HG03521 (cell line): Measurements from ENCODE around the gene SEMA4G.

Source experiments
- ATAC-seq: cut with Tn5 transposase; IDR thresholded peaks from one replicate; pipeline ENCODE4 v1.9.1; 2021; ENCODE audit warnings: mild to moderate bottlenecking, moderate library complexity; ENCODE audit not compliant: unreplicated experiment

The SEMA4G gene

GRCh38 chr10:100986623-100986951, 17.3 kb downstream of the SEMA4G start:
- ATAC-seq: no peak

- peak; percentile 83 for ATAC-seq
Measured at GRCh38 chr10:100986952-100987684, 17.8 kb downstream of the SEMA4G start, which contains the start of the genes MRPL43 and TWNK. Gene MRPL43, minus strand, starts transcription at chr10:100987497. Its CDS starts 54 bp downstream, at chr10:100987443. Gene TWNK, plus strand, starts transcription at chr10:100987543. Its CDS starts 668 bp downstream, at chr10:100988211.

DNA sequence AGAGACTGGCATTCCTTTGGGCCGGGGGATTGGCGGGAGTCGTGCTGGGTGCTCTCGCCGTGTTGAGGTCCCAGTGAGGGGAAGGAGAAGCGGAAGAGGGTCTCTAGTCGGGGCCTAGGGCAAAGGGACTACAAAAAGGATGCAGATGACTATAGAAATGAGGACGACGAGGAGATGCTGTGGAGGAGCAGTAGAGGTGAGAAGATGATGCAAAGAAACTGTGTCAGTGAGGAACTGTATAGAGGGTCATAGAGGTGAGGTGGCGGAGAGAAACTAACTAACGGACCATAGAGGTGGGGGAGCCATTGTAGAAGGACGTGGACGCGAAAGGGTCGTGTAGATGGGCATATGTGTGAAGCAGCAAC, 18.4 kb downstream of the SEMA4G start:
- ATAC-seq: no peak

- ATAC-seq: no peak
Measured at GRCh38 chr10:100988166-100988565, 18.9 kb downstream of the SEMA4G start.

DNA sequence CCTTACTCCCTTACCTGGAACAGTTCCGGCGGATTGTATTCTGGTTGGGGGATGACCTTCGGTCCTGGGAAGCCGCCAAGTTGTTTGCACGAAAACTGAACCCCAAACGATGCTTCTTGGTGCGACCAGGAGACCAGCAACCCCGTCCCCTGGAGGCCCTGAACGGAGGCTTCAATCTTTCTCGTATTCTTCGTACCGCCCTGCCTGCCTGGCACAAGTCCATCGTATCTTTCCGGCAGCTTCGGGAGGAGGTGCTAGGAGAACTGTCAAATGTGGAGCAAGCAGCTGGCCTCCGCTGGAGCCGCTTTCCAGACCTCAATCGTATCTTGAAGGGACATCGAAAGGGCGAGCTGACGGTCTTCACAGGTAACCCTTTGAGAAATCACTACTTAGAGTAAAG, 19.8 kb downstream of the SEMA4G start:
- no peak for ATAC-seq

DNA sequence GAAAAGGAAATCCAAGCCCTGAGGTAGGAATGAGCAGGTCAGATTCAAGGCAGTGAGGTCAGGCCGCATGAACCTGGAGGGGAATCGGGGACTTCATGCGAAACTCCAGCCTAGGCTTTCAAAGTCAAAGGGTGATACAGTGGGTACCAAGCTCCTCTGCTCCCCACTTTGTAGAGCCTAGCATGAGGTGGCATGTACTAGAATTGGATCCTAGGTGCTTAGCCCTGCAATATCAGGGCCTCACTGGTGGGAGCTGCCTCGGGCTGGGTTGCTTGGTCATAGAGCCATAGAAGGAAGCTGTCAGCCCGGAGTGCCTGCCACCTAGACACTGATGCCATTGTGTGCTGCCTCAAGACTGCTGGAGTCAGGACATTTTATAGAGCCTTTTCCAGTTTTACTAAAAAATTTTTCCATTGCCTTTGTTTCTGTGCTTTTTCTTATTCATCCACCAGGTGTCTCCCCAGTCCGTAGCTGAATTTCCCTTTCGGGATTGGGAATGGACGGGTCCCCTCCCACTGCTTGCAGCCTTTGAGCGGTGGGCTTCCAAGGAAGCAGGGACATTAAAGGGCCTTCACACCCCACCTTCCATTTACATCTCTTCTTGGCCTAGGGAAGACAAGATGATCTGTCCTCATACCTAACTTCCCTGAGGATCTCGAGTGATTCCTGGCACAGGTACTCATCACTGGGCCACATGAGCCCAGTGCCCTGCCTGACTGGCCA, 24.8 kb downstream of the SEMA4G start:
- no peak for ATAC-seq

DNA sequence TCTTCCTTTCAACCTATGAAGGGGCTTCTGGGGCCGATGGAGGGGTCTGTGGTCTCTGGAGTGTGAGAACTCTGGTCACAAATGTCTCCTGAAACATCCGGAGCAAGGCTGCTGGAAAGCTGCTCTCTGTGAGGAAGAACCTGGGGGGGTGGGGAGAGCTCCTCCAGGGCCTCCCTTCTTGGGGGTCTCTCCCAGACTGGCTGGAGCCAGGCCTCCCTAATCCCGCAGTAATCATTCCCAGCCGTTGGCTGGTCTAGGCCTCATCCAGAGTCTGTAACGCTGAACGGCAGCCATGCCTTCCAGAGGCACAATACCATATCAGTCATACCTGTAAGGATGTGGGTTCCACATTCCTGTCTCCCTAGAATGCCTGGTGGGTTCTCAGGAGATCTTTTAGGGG, 25.9 kb downstream of the SEMA4G start:
- no peak for ATAC-seq

GRCh38 chr10:100996678-100997359, 27.5 kb downstream of the SEMA4G start:
- ATAC-seq: no peak

- peak; percentile 35 for ATAC-seq
Measured at GRCh38 chr10:100997360-100998182, 28.3 kb downstream of the SEMA4G start.

DNA sequence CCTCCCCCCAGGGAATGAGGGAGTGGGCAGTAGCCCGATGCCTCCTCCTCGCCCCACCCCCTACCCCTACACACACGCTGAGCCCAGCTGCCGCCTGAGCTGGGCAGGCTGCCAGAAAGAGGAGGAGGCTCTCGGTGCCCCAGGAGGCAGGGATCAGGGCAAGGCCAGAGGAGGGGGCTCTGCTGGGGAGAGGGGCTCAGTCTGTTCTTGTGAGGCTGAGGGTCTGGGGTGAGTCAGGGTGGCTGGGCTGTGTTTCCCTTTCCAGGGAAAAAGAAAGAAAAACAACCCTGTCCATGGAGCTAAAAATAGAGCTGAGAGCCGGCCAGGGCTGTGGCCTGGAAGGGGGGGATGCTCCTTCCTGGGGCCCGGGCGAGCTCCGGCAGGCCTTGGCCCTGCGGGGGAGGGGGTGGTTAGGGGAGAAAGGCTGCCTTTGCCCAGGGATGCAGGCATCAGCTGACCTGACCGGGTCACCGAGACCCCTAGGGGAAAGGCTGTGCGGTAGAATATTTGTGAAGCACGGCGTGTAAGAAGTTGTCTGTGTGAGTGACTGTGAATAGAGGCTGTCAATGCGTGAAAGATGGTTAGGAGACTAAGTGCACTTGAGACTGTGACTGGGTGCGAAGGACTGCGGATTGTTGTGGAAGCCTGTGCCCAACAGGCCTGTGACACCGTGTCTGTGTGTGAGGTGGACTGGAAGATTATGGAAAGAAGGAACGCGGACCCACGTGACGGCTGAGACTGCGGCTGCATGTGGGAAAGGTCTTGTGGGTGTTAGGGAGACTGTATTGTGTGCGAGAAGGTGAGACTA, 29.1 kb downstream of the SEMA4G start:
- ATAC-seq: peak; percentile 14

- ATAC-seq: peak; percentile 32
Measured at GRCh38 chr10:100998991-100999741, 29.9 kb downstream of the SEMA4G start.

DNA sequence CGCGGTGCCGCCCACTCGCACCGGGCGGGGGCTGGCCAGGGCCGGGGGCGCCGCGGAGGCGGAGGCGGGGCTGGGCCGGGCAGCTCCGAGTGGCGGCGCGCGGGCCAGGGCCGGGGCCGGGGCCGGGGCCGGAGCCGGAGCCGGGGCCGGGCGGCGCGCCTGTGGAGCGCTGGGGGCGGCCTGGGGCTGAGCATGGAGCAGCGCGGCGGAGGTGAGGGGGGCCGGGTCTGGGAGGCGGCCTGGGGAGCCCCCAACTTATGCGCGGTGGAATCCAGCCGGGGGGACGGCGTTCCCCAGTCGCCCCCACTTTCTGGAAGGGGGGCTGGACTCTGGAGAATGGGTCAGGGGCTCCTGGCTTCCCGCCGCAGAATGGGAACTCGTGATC, 30.4 kb downstream of the SEMA4G start, which contains the start of gene LZTS2:
Gene LZTS2, plus strand, starts transcription at position 67 of the 385 bp plus-strand sequence. CDS start 2,731 bp downstream, outside the sequence.
- ATAC-seq: no peak

DNA sequence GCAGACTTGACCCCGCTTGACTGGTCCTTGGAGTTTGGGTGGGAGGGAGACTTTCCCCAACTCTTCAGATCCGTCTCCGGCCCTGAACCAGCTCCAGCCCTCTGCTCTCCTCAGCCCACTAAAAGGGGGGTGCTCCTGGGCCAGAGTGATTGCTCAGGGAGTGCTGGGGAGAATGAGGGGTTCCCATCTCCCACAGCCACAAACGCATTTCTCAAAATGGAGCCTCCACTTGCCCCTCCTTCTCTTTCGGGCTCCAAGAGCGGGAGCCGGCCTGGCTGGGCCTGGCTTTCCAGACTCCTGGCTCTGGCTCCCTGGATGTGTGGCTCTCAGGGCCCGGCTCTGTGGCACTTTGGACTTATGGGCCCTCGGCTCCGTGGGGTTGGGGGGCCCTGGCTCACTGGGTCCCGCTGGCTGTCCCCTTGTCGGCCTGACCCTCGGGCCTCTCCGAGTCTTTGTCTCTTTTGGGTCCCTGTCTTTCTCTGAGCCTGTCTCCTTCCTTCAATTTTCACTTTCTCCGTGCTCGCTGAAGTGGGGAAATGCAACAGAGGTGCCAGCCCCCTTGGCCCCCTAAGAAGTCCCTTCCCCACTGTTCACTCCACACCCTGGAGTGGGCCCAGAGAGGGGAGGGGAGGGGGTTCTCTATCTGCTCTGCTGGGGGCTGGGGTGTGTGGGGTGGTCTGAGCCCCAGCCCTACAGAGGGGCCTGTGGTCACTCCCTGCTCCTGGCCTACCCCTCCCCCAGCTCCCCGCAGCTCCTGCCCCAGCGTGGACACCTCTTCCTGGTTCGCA, 31.0 kb downstream of the SEMA4G start:
- ATAC-seq: no peak

- no peak for ATAC-seq
Measured at GRCh38 chr10:101000915-101001658, 31.8 kb downstream of the SEMA4G start.

DNA sequence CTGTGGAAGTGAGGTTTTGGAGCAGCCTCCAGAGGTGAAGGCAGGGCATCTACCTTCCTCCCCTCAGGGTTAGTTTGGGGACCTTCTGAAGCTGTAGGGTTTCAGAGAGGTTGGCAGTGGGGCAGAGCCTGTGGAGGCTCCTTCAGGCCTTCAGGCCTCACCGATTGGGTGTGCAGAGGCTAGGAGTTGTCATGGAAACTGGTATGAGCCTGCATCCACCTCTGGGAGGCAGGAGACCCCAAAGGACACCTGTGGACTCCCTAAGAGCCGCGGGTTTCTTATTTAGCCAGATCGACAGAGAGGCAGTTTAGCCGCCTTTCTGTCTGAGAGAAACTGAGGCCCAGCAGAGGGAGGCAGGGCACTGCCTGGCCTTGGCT, 32.3 kb downstream of the SEMA4G start:
- no peak for ATAC-seq

DNA sequence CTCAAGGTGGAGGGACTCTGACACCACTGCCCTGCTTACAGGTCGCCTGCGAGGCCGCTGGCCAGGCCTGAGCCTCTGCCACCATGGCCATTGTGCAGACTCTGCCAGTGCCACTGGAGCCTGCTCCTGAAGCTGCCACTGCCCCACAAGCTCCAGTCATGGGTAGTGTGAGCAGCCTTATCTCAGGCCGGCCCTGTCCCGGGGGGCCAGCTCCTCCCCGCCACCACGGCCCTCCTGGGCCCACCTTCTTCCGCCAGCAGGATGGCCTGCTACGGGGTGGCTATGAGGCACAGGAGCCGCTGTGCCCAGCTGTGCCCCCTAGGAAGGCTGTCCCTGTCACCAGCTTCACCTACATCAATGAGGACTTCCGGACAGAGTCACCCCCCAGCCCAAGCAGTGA, 33.2 kb downstream of the SEMA4G start:
- ATAC-seq: no peak

DNA sequence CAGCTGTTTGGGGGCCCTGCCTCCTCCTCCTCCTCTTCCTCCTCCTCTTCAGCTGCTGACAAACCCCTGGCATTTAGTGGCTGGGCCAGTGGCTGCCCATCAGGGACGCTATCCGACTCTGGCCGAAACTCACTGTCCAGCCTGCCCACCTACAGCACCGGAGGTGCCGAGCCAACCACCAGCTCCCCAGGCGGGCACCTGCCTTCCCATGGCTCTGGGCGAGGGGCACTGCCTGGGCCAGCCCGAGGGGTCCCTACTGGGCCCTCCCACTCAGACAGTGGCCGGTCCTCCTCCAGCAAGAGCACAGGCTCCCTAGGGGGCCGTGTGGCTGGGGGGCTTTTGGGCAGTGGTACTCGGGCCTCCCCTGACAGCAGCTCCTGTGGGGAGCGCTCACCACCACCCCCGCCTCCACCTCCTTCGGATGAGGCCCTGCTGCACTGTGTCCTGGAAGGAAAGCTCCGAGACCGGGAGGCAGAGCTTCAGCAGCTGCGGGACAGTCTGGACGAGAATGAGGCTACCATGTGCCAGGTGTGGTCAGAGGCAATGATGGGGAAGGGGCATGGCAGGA, 34.4 kb downstream of the SEMA4G start:
- ATAC-seq: no peak

- ATAC-seq: no peak
Measured at GRCh38 chr10:101005361-101005760, 36.1 kb downstream of the SEMA4G start.
